IMR-90 (cell line): Measurements from ENCODE around the gene GSK3B. TPM values are rescaled to one million over a fixed set of nuclear protein-coding genes. Genes with fewer than 3 reads are reported as not detected.

Source experiments
- ATAC-seq: fragments of 200-7000 bp; cut with Tn5 transposase; 2 replicates; pipeline ENCODE4 v1.9.1; 2020; ENCODE audit warnings: low read depth, mild to moderate bottlenecking, moderate library complexity
- BruUV-seq: library from RNA; stranded (reverse); fragments of 400-500 nt; replicated peaks from 2 replicates; lab custom pipeline; 2021; lab: Mats Ljungman, UMichigan
- CTCF ChIA-PET: fragments of 300-600 bp; formaldehyde crosslinking; extraction: SDS; loops from one replicate; lab custom pipeline; 2021; ENCODE audit warnings: antibody characterized with exemption; lab: Yijun Ruan, JAX
- POLR2A ChIA-PET: fragments of 300-600 bp; sonication (Branson Sonifier 250); formaldehyde crosslinking; loops from one replicate; lab custom pipeline; 2022; ENCODE audit warnings: antibody characterized with exemption; ENCODE audit not compliant: unreplicated experiment; lab: Charles Lee
- DNase-seq: peaks from one replicate; pipeline ENCODE4 v3.0.0; 2013
- H2AFZ ChIP-seq: replicated peaks from 2 replicates; pipeline ENCODE3; 2013; ENCODE audit warnings: low read length, mild to moderate bottlenecking; ENCODE audit not compliant: poor library complexity
- H2AK5ac ChIP-seq: 2 replicates; pipeline ENCODE4 v1.6.1; 2013; ENCODE audit warnings: low read depth, low read length, inconsistent platforms
- H2AK9ac ChIP-seq: replicated peaks from 2 replicates; pipeline ENCODE3; 2013; ENCODE audit warnings: mild to moderate bottlenecking, low read depth, low read length, moderate library complexity; ENCODE audit not compliant: poor library complexity
- H2BK120ac ChIP-seq: 2 replicates; pipeline ENCODE4 v1.6.1; 2013; ENCODE audit warnings: low read depth, low read length, inconsistent platforms
- H2BK15ac ChIP-seq: 3 replicates; pipeline ENCODE4 v1.6.1; 2013; ENCODE audit warnings: low read depth, low read length, inconsistent platforms
- H2BK20ac ChIP-seq: 2 replicates; pipeline ENCODE4 v1.6.1; 2013; ENCODE audit warnings: low read depth, mild to moderate bottlenecking, inconsistent platforms, low read length, moderate library complexity
- H2BK5ac ChIP-seq: 2 replicates; pipeline ENCODE4 v1.6.1; 2013; ENCODE audit warnings: mild to moderate bottlenecking, low read depth, low read length, inconsistent platforms; ENCODE audit not compliant: poor library complexity, severe bottlenecking
- H3K14ac ChIP-seq: replicated peaks from 2 replicates; pipeline ENCODE4 v1.6.1; 2013; ENCODE audit warnings: low read depth, low read length, inconsistent platforms
- H3K18ac ChIP-seq: 2 replicates; pipeline ENCODE4 v1.6.1; 2013; ENCODE audit warnings: low read depth, low read length, control low read depth
- H3K23ac ChIP-seq: 2 replicates; pipeline ENCODE4 v1.6.1; 2013; ENCODE audit warnings: low read depth, low read length, inconsistent platforms
- H3K27ac ChIP-seq: 2 replicates; pipeline ENCODE4 v1.5.1; 2013; ENCODE audit warnings: mild to moderate bottlenecking, control low read depth, low read length; ENCODE audit not compliant: insufficient read depth
- H3K27me3 ChIP-seq: 2 replicates; pipeline ENCODE4 v1.6.1; 2013; ENCODE audit warnings: low read length; ENCODE audit not compliant: control insufficient read depth, insufficient read depth
- H3K36me3 ChIP-seq: 2 replicates; pipeline ENCODE4 v1.6.1; 2013; ENCODE audit warnings: low read length, mixed read lengths; ENCODE audit not compliant: control insufficient read depth, insufficient read depth
- H3K4ac ChIP-seq: 2 replicates; pipeline ENCODE4 v1.6.1; 2013; ENCODE audit warnings: low read depth, low read length, inconsistent platforms
- H3K4me1 ChIP-seq: 2 replicates; pipeline ENCODE4 v1.6.1; 2013; ENCODE audit warnings: low read length, mixed read lengths; ENCODE audit not compliant: control insufficient read depth, insufficient read depth
- H3K4me2 ChIP-seq: 2 replicates; pipeline ENCODE4 v1.6.1; 2013; ENCODE audit warnings: low read depth, mild to moderate bottlenecking, control low read depth, low read length, moderate library complexity
- H3K4me3 ChIP-seq: 2 replicates; pipeline ENCODE4 v1.5.1; 2013; ENCODE audit warnings: low read depth, mild to moderate bottlenecking, control low read depth, low read length, moderate library complexity; ENCODE audit not compliant: insufficient read depth
- H3K56ac ChIP-seq: 2 replicates; pipeline ENCODE4 v1.6.1; 2013; ENCODE audit warnings: low read length, inconsistent platforms; ENCODE audit not compliant: insufficient read depth; ENCODE audit errors: extremely low read depth
- H3K79me1 ChIP-seq, 2 experiments: 2 replicates each; pipeline ENCODE4 v1.6.1; 2013; ENCODE audit warnings: low read length in 2 of 2, inconsistent platforms in 1 of 2, low read depth in 1 of 2
- H3K9ac ChIP-seq: 2 replicates; pipeline ENCODE4 v1.6.1; 2013; ENCODE audit warnings: low read depth, low read length, control low read depth
- H3K9me1 ChIP-seq: 2 replicates; pipeline ENCODE4 v1.6.1; 2013; ENCODE audit warnings: low read length, inconsistent platforms; ENCODE audit not compliant: insufficient read depth
- H3K9me3 ChIP-seq: 2 replicates; pipeline ENCODE4 v1.6.1; 2013; ENCODE audit warnings: low read length; ENCODE audit not compliant: control insufficient read depth, insufficient read depth
- H4K20me1 ChIP-seq: 2 replicates; pipeline ENCODE4 v1.6.1; 2013; ENCODE audit warnings: low read length, inconsistent platforms; ENCODE audit not compliant: insufficient read depth
- H4K5ac ChIP-seq: 2 replicates; pipeline ENCODE4 v1.6.1; 2013; ENCODE audit warnings: mild to moderate bottlenecking, low read depth, low read length, control low read depth
- H4K8ac ChIP-seq, 2 experiments: 2 replicates each; pipeline ENCODE4 v1.6.1; 2013; ENCODE audit warnings: low read depth in 2 of 2, low read length in 2 of 2, control low read depth in 1 of 2, inconsistent platforms in 1 of 2
- H4K91ac ChIP-seq: 2 replicates; pipeline ENCODE4 v1.6.1; 2013; ENCODE audit warnings: low read depth, low read length, inconsistent platforms; ENCODE audit not compliant: insufficient read depth
- CEBPB ChIP-seq: IDR thresholded peaks from 2 replicates; pipeline ENCODE4 v1.6.1; 2012; ENCODE audit warnings: low read depth, low read length, improper control_type of control experiment
- WGBS, 2 experiments: methylation state at CpG; one replicate each; pipeline versions ENCODE4 v1.1.5 to v1.1.7; 2013; ENCODE audit warnings: missing lambda C conversion rate in 2 of 2; ENCODE audit not compliant: insufficient read length in 1 of 2; ENCODE audit errors: extremely low coverage in 2 of 2; 5-methylcytosine and 5-hydroxymethylcytosine counted together
- dilution Hi-C: fragments of 300-500 bp; cut with HindIII; formaldehyde crosslinking; loops from one replicate; pipeline ENCODE4 v1.14.3; 2018; ENCODE audit warnings: low sequenced_read_pairs; ENCODE audit not compliant: unreplicated experiment
- in situ Hi-C: fragments of 300-500 bp; cut with MboI; formaldehyde crosslinking; loops from 3 replicates; pipeline ENCODE4 v1.14.3; 2019; ENCODE audit warnings: low sequenced_read_pairs, inconsistent platforms, mixed read lengths
- intact Hi-C: fragments of 100-400 bp; cut with micrococcal nuclease; formaldehyde crosslinking; loops from 2 replicates; pipeline ENCODE4 v1.10.0; 2022
- polyA plus RNA-seq, 3 experiments: library from polyadenylated mRNA; depleted of rRNA; stranded (reverse); fragments of >200 nt; gene quantifications; 2 replicates each; pipeline ENCODE4 v1.2.3, GENCODE V29; 2012; ENCODE audit warnings: low replicate concordance in 1 of 3
- total RNA-seq: library from RNA; depleted of rRNA; stranded (reverse); fragments of >200 nt; gene quantifications from 2 replicates; pipeline ENCODE4 v1.2.3, GENCODE V29; 2012
- TF ChIP-seq, protein P1 (sequence below): fragments of 150-350 bp; IDR thresholded peaks from 2 replicates; pipeline ENCODE4 v1.6.1; 2016; ENCODE audit warnings: low read depth, mild to moderate bottlenecking, low read length, moderate library complexity, borderline replicate concordance

Gene GSK3B
- total and polyA plus RNA-seq, 2 of the 4 experiments (the other 2 are of a cell fraction) = 19.2 to 33.2 TPM

DNA sequence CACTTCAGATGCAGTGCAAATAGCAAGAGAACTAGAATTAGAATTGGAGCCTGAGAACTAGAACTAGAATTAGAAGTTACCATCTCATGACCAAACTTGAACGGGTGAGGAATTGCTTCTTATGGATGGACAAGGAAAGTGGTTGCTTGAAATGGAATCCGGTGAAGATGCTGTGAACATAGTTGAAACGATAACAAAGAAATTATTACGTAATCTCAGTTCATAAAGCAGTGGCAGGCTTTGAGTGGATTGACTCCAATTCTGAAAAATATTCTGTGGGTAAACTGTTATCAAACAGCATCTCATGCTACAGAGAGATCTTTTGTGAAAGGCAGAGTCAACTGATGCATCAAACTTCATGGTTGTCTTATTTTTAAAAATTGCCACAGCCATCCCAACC, 48.0 kb upstream of the GSK3B start:
- BruUV-seq = no TSS peak
- ChIA-PET CTCF (no interaction called here), POLR2A (no interaction called here)
- no peaks in the 10 kb centered on the region for H3K27me3 ChIP-seq
- peak overlapping the region; percentile 62; the same call in 1 of the 2 replicates for H2BK20ac ChIP-seq
- no peak overlapping the region for H4K91ac ChIP-seq
- no peaks in the 10 kb centered on the region for H3K36me3 ChIP-seq
- H4K20me1 ChIP-seq = no peaks in the 10 kb centered on the region
- intact Hi-C loops (no loop called here), in situ Hi-C loops (no loop called here), dilution Hi-C loops (no loop called here)
- no peak overlapping the region for H3K4me3 ChIP-seq
- H3K4me1 ChIP-seq = peaks cover 12% of the 10 kb centered on the region
- no peak overlapping the region for H2AFZ ChIP-seq
- H3K18ac ChIP-seq = no peak overlapping the region; the same call in 1 of the 2 replicates
- H2AK9ac ChIP-seq = no peak overlapping the region
- H2AK5ac ChIP-seq = no peak overlapping the region
- H3K79me1 ChIP-seq = no peaks in the 10 kb centered on the region
- H3K9me3 ChIP-seq = no peaks in the 10 kb centered on the region
- H3K14ac ChIP-seq = no peak overlapping the region
- H3K4ac ChIP-seq = no peak overlapping the region
- H4K8ac ChIP-seq = no peak overlapping the region
- no peak overlapping the region for H3K27ac ChIP-seq
- no peak overlapping the region for H2BK15ac ChIP-seq
- no peak overlapping the region for H2BK5ac ChIP-seq
- WGBS, 2 experiments = no CpG with 5 or more reads among the region's 4 CpGs
- TF ChIP-seq CEBPB = peak; percentile 91
- TF ChIP-seq, protein P1, sequence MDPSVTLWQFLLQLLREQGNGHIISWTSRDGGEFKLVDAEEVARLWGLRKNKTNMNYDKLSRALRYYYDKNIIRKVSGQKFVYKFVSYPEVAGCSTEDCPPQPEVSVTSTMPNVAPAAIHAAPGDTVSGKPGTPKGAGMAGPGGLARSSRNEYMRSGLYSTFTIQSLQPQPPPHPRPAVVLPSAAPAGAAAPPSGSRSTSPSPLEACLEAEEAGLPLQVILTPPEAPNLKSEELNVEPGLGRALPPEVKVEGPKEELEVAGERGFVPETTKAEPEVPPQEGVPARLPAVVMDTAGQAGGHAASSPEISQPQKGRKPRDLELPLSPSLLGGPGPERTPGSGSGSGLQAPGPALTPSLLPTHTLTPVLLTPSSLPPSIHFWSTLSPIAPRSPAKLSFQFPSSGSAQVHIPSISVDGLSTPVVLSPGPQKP = no peak
- no peak for ATAC-seq
- no peak overlapping the region for H3K56ac ChIP-seq
- peaks cover 7% of the 10 kb centered on the region for H3K9me1 ChIP-seq
- no peak overlapping the region for H3K9ac ChIP-seq
- no peak for DNase-seq
- no peak overlapping the region for H3K23ac ChIP-seq
- H4K5ac ChIP-seq = no peak overlapping the region
- no peak overlapping the region for H2BK120ac ChIP-seq
- H3K4me2 ChIP-seq = no peak overlapping the region
